H1 (cell line): ENCODE results near the gene ZNF423. TPM values are rescaled to one million over a fixed set of nuclear protein-coding genes. Genes with fewer than 3 reads are reported as not detected.

Source experiments
- CTCF ChIA-PET: fragments of 300-600 bp; sonication (Branson Sonifier 250); formaldehyde crosslinking; loops from one replicate; lab custom pipeline; 2021; ENCODE audit not compliant: partially characterized antibody; lab: Charles Lee
- POLR2A ChIA-PET: fragments of 300-600 bp; sonication (Branson Sonifier 250); formaldehyde crosslinking; loops from one replicate; lab custom pipeline; 2021; ENCODE audit warnings: inconsistent platforms; ENCODE audit not compliant: partially characterized antibody; lab: Charles Lee
- DNase-seq, 2 experiments: peaks; one replicate each; pipeline versions ENCODE4 v3.0.0 to v3.0.0-alpha.2; 2010 to 2022; ENCODE audit warnings: low spot score in 2 of 2, low read depth in 1 of 2, mixed read lengths in 1 of 2
- FAIRE-seq: peaks from 2 replicates; lab custom pipeline; 2011; peaks lifted over from hg19 to GRCh38; lab: Jason Lieb, UNC
- H2AFZ ChIP-seq: 2 replicates; pipeline ENCODE4 v1.8.1; 2012; ENCODE audit warnings: low read length, inconsistent platforms
- H2AK5ac ChIP-seq: 2 replicates; pipeline ENCODE4 v1.6.1; 2013; ENCODE audit warnings: low read depth, low read length
- H2BK120ac ChIP-seq: replicated peaks from 2 replicates; pipeline ENCODE3; 2013; ENCODE audit warnings: low read depth, low read length, inconsistent platforms
- H2BK12ac ChIP-seq: 2 replicates; pipeline ENCODE4 v1.6.1; 2013; ENCODE audit warnings: low read depth, low read length
- H2BK15ac ChIP-seq: 2 replicates; pipeline ENCODE4 v1.6.1; 2013; ENCODE audit warnings: low read length
- H2BK20ac ChIP-seq: 2 replicates; pipeline ENCODE4 v1.6.1; 2013; ENCODE audit warnings: low read length
- H2BK5ac ChIP-seq: 2 replicates; pipeline ENCODE4 v1.6.1; 2013; ENCODE audit warnings: low read depth, low read length
- H3K14ac ChIP-seq: 2 replicates; pipeline ENCODE4 v1.6.1; 2013; ENCODE audit warnings: inconsistent platforms; ENCODE audit not compliant: insufficient read length
- H3K18ac ChIP-seq: 2 replicates; pipeline ENCODE4 v1.6.1; 2013; ENCODE audit warnings: low read length; ENCODE audit errors: extremely low read depth
- H3K23ac ChIP-seq: 2 replicates; pipeline ENCODE4 v1.6.1; 2013; ENCODE audit warnings: inconsistent platforms; ENCODE audit not compliant: insufficient read length
- H3K23me2 ChIP-seq: 2 replicates; pipeline ENCODE4 v1.6.1; 2013; ENCODE audit warnings: low read depth, low read length
- H3K27ac ChIP-seq: 2 replicates; pipeline ENCODE4 v1.6.1; 2011; ENCODE audit warnings: low read depth, low read length, inconsistent platforms
- H3K27me3 ChIP-seq, 4 experiments: replicated peaks in 1 of 4; 1 replicate in 1 of 4; 2 replicates in 3 of 4; pipeline versions ENCODE4 v1.6.1 to v1.8.1; 2011 to 2013; ENCODE audit warnings: low read length in 3 of 4, mild to moderate bottlenecking in 3 of 4, inconsistent platforms in 2 of 4, mixed read lengths in 2 of 4, moderate library complexity in 1 of 4; ENCODE audit not compliant: control insufficient read depth in 3 of 4, insufficient read depth in 3 of 4; ENCODE audit errors: extremely low read depth in 1 of 4
- H3K36me3 ChIP-seq, 4 experiments: 2 replicates each; pipeline versions ENCODE4 v1.6.1 to v1.8.1; 2011 to 2013; ENCODE audit warnings: mild to moderate bottlenecking in 4 of 4, low read length in 3 of 4, moderate library complexity in 2 of 4, control low read depth in 1 of 4, inconsistent platforms in 1 of 4; ENCODE audit not compliant: insufficient read depth in 4 of 4, control insufficient read depth in 2 of 4
- H3K4ac ChIP-seq: replicated peaks from 2 replicates; pipeline ENCODE3; 2013; ENCODE audit warnings: low read length, low read depth, mixed read lengths, inconsistent platforms; ENCODE audit not compliant: insufficient read length
- H3K4me1 ChIP-seq, 4 experiments: replicated peaks in 1 of 4; 1 replicate in 1 of 4; 2 replicates in 3 of 4; pipeline versions ENCODE4 v1.6.1 to v1.8.1; 2011 to 2013; ENCODE audit warnings: low read length in 3 of 4, inconsistent platforms in 2 of 4, mixed read lengths in 1 of 4; ENCODE audit not compliant: insufficient read depth in 4 of 4, control insufficient read depth in 3 of 4
- H3K4me2 ChIP-seq, 2 experiments: 2 replicates each; pipeline versions ENCODE4 v1.6.1 to v1.8.1; 2011 to 2013; ENCODE audit warnings: low read depth in 2 of 2, low read length in 2 of 2, control low read depth in 1 of 2, inconsistent platforms in 1 of 2, mild to moderate bottlenecking in 1 of 2; ENCODE audit not compliant: insufficient read depth in 1 of 2
- H3K4me3 ChIP-seq, 4 experiments: fragments of 200-600, 300-600 bp in 1 of 4; sonication (generic), shearing (Covaris generic), sonication (Bioruptor Twin) in 1 of 4; 2 replicates each; pipeline versions ENCODE4 v1.5.1 to v1.8.1; 2011 to 2016; ENCODE audit warnings: low read length in 4 of 4, low read depth in 3 of 4, control low read depth in 2 of 4, inconsistent platforms in 2 of 4, mild to moderate bottlenecking in 2 of 4, mixed read lengths in 1 of 4, moderate library complexity in 1 of 4; ENCODE audit not compliant: insufficient read depth in 2 of 4; ENCODE audit errors: extremely low read depth in 1 of 4
- H3K56ac ChIP-seq: replicated peaks from 2 replicates; pipeline ENCODE3; 2013; ENCODE audit warnings: low read depth, mild to moderate bottlenecking, mixed read lengths, low read length, inconsistent platforms; ENCODE audit not compliant: insufficient read length
- H3K79me1 ChIP-seq: 2 replicates; pipeline ENCODE4 v1.6.1; 2013; ENCODE audit warnings: low read depth, low read length, control low read depth
- H3K79me2 ChIP-seq, 2 experiments: 2 replicates each; pipeline versions ENCODE4 v1.6.1 to v1.8.1; 2012 to 2013; ENCODE audit warnings: low read length in 2 of 2, mild to moderate bottlenecking in 2 of 2, inconsistent platforms in 1 of 2; ENCODE audit not compliant: insufficient read depth in 2 of 2, control insufficient read depth in 1 of 2
- H3K9ac ChIP-seq, 4 experiments: replicated peaks in 1 of 4; 1 replicate in 1 of 4; 2 replicates in 3 of 4; pipeline versions ENCODE4 v1.6.1 to v1.8.1; 2011 to 2013; ENCODE audit warnings: low read depth in 3 of 4, low read length in 3 of 4, control low read depth in 2 of 4, mild to moderate bottlenecking in 2 of 4, moderate library complexity in 2 of 4, inconsistent platforms in 1 of 4; ENCODE audit errors: extremely low read depth in 1 of 4
- H3K9me3 ChIP-seq, 2 experiments: 2 replicates each; pipeline versions ENCODE4 v1.6.1 to v1.8.1; 2012 to 2013; ENCODE audit warnings: mild to moderate bottlenecking in 2 of 2, moderate library complexity in 2 of 2, control low read depth in 1 of 2, inconsistent platforms in 1 of 2, low read depth in 1 of 2, low read length in 1 of 2, mixed read lengths in 1 of 2; ENCODE audit not compliant: insufficient read depth in 2 of 2
- H4K20me1 ChIP-seq, 2 experiments: replicated peaks in 1 of 2; 2 replicates each; pipeline versions ENCODE3 to v1.8.1; 2011 to 2013; ENCODE audit warnings: inconsistent platforms in 2 of 2, low read length in 2 of 2, mild to moderate bottlenecking in 1 of 2; ENCODE audit not compliant: insufficient read depth in 2 of 2, control insufficient read depth in 1 of 2
- H4K5ac ChIP-seq: 2 replicates; pipeline ENCODE4 v1.6.1; 2013; ENCODE audit warnings: low read length, low read depth, mixed read lengths, inconsistent platforms; ENCODE audit not compliant: insufficient read length
- H4K8ac ChIP-seq: 2 replicates; pipeline ENCODE4 v1.8.0; 2013; ENCODE audit warnings: mild to moderate bottlenecking, moderate library complexity, low read length, inconsistent platforms; ENCODE audit not compliant: insufficient read depth; ENCODE audit errors: extremely low read depth
- H4K91ac ChIP-seq: replicated peaks from 2 replicates; pipeline ENCODE3; 2013; ENCODE audit warnings: low read length, mixed read lengths, inconsistent platforms; ENCODE audit not compliant: insufficient read length
- BRCA1 ChIP-seq: IDR thresholded peaks from 2 replicates; pipeline ENCODE4 v1.6.1; 2012; ENCODE audit warnings: low read depth, low read length, improper control_type of control experiment
- CEBPB ChIP-seq: IDR thresholded peaks from 2 replicates; pipeline ENCODE4 v1.6.1; 2012; ENCODE audit warnings: low read depth, low read length
- EGR1 ChIP-seq: IDR thresholded peaks from 2 replicates; pipeline ENCODE4 v1.6.1; 2011; ENCODE audit warnings: low read depth, low read length, borderline replicate concordance
- GABPA ChIP-seq: IDR thresholded peaks from 2 replicates; pipeline ENCODE4 v1.6.1; 2011; ENCODE audit warnings: mild to moderate bottlenecking, low read length, moderate library complexity, borderline replicate concordance; ENCODE audit not compliant: insufficient read depth
- HDAC6 ChIP-seq: IDR thresholded peaks from one replicate; pipeline ENCODE4 v1.7.1; 2012; ENCODE audit warnings: low read depth, mild to moderate bottlenecking, inconsistent platforms, low read length, moderate library complexity
- JUN ChIP-seq: IDR thresholded peaks from 2 replicates; pipeline ENCODE4 v1.6.1; 2011; ENCODE audit warnings: low read depth, mild to moderate bottlenecking, improper control_type of control experiment, low read length
- RAD21 ChIP-seq, 2 experiments: IDR thresholded peaks in 1 of 2; conservative IDR thresholded peaks in 1 of 2; 2 replicates each; pipeline ENCODE4 v1.6.1; 2011; ENCODE audit warnings: low read depth in 2 of 2, low read length in 2 of 2, improper control_type of control experiment in 1 of 2, inconsistent platforms in 1 of 2, mild to moderate bottlenecking in 1 of 2, moderate library complexity in 1 of 2
- SP1 ChIP-seq: IDR thresholded peaks from 2 replicates; pipeline ENCODE4 v1.6.1; 2011; ENCODE audit warnings: low read depth, low read length
- SUZ12 ChIP-seq: fragments of 200-600 bp; sonication (generic); IDR thresholded peaks from 2 replicates; pipeline ENCODE4 v1.6.1; 2012; ENCODE audit warnings: mild to moderate bottlenecking, inconsistent platforms, low read length, moderate library complexity, mixed read lengths
- TBP ChIP-seq: IDR thresholded peaks from 2 replicates; pipeline ENCODE4 v1.6.1; 2011; ENCODE audit warnings: low read depth, low read length, improper control_type of control experiment
- whole genome bisulfite sequencing, 2 experiments: shearing (Covaris generic) in 1 of 2; methylation state at CpG; one replicate each; pipeline versions ENCODE4 v1.1.6 to v1.1.7; 2013 to 2015; ENCODE audit warnings: low lambda C conversion rate in 2 of 2, mixed read lengths in 2 of 2, inconsistent platforms in 1 of 2, low coverage in 1 of 2, missing lambda C conversion rate in 1 of 2; ENCODE audit not compliant: insufficient replicate concordance in 2 of 2, insufficient coverage in 1 of 2, insufficient read length in 1 of 2; ENCODE audit errors: extremely low coverage in 1 of 2, missing lambda C conversion rate in 1 of 2; 5-methylcytosine and 5-hydroxymethylcytosine counted together
- polyA plus RNA-seq, 7 experiments: library from polyadenylated mRNA; depleted of rRNA in 3 of 7; stranded (reverse) in 5 of 7; unstranded in 2 of 7; fragments of >200 nt in 5 of 7; fragments of 200-250 nt in 2 of 7; gene quantifications; 1 replicate in 5 of 7; 2 replicates in 1 of 7; 4 replicates in 1 of 7; pipeline versions ENCODE4 v1.2.1 to v1.2.3, GENCODE V29; 2011 to 2013; ENCODE audit warnings: missing spikeins in 2 of 7, mixed read lengths in 2 of 7
- total RNA-seq: library from RNA; stranded (reverse); fragmentation: NEBNext Ultra II Directional; extraction: Animal tissue kit (Norgen Biotek cat#: 25700); gene quantifications from 2 replicates; pipeline ENCODE4 v1.2.1, GENCODE V29; 2021
- TF ChIP-seq, protein P1 (sequence below): IDR thresholded peaks from 2 replicates; pipeline ENCODE4 v1.6.1; 2012; ENCODE audit warnings: inconsistent platforms
- TF ChIP-seq, protein P2 (sequence below): IDR thresholded peaks from 2 replicates; pipeline ENCODE4 v1.6.1; 2012; ENCODE audit warnings: inconsistent platforms

The ZNF423 gene
- total and polyA plus RNA-seq, 2 of the 8 experiments (the other 6 are each of a cell fraction or from before 2014, with no cell fraction given) = 38.2 to 52.3 TPM

DNA sequence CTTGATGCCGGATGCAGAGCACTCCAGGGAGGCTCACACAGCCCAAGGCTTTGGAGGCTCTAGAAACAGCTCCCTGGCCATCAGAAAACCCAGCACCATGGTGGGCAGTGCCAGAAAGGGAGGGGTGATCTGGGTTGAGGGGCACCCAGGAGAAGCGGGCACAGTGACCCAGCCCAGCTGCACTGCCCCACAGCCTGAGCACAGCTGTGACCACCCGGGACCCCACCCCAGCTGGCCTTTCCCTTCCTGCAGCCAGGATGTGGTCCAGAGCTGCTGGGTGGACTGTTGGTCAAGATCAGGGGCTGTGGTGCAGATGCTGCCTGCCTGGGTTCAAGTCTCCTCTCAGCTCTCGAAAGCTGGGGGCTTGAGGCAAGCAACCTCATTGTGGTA lies 223.1 kb downstream of the ZNF423 start:
- 93% methylated on average over 4 of the region's 4 CpGs; no CpG with 5 or more reads in 1 of the 2 experiments for WGBS, 2 experiments
- no peak overlapping the region for H3K4me3 ChIP-seq
- H4K5ac ChIP-seq = no peak overlapping the region
- POLR2A ChIA-PET = interaction anchor here (1.5 kb wide), 1 partner anchor 10 kb away, joined by 3 read pairs; no protein-coding TSS in a partner anchor
- H3K4ac ChIP-seq = no peak overlapping the region
- H3K23ac ChIP-seq = no peak overlapping the region
- H3K23me2 ChIP-seq = peaks cover 6% of the 10 kb centered on the region; the same call in 1 of the 2 replicates
- no peak for FAIRE-seq
- no peak overlapping the region for H2BK12ac ChIP-seq
- H4K20me1 ChIP-seq = peaks cover 0 to 15% of the 10 kb centered on the region in 2 experiments
- no peak overlapping the region for H2AK5ac ChIP-seq
- H2BK5ac ChIP-seq = no peak overlapping the region
- H3K9me3 ChIP-seq = peaks cover 4 to 9% of the 10 kb centered on the region in 2 experiments; a peak in 2 of 4 replicates
- H3K56ac ChIP-seq = no peak overlapping the region
- H3K27ac ChIP-seq = no peak overlapping the region
- H2AFZ ChIP-seq = no peak overlapping the region
- TF ChIP-seq HDAC6 = no peak
- TF ChIP-seq SP1 = no peak
- no peak for TF ChIP-seq GABPA
- no peak for TF ChIP-seq EGR1
- no peak for TF ChIP-seq TBP
- TF ChIP-seq, protein P1, sequence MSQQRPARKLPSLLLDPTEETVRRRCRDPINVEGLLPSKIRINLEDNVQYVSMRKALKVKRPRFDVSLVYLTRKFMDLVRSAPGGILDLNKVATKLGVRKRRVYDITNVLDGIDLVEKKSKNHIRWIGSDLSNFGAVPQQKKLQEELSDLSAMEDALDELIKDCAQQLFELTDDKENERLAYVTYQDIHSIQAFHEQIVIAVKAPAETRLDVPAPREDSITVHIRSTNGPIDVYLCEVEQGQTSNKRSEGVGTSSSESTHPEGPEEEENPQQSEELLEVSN = no peak
- TF ChIP-seq CEBPB = no peak
- TF ChIP-seq RAD21 (IDR thresholded peaks at IDR 0.05 in 1 of 2, conservative IDR thresholded peaks at IDR 0.05 in 1 of 2; ENCODE audit: low read depth in 2 of 2, low read length in 2 of 2) = no peak
- TF ChIP-seq, protein P2, sequence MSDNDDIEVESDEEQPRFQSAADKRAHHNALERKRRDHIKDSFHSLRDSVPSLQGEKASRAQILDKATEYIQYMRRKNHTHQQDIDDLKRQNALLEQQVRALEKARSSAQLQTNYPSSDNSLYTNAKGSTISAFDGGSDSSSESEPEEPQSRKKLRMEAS = no peak
- no peak for TF ChIP-seq JUN
- TF ChIP-seq SUZ12 = no peak
- TF ChIP-seq BRCA1 = no peak
- TF ChIP-seq, all 59 proteins: peak for 0
- no peak overlapping the region for H2BK120ac ChIP-seq
- no peak overlapping the region for H2BK15ac ChIP-seq
- H4K91ac ChIP-seq = no peak overlapping the region
- no peaks in the 10 kb centered on the region for H3K27me3 ChIP-seq
- H3K4me1 ChIP-seq = no peaks in the 10 kb centered on the region; a peak in 1 of 7 replicates
- no peak overlapping the region; a peak in 1 of 7 replicates for H3K9ac ChIP-seq
- H4K8ac ChIP-seq = no peak overlapping the region
- H3K14ac ChIP-seq = no peak overlapping the region
- H3K36me3 ChIP-seq = peaks cover 11 to 25% (median 20%) of the 10 kb centered on the region in 4 experiments
- CTCF ChIA-PET = interaction anchor here (0.6 to 2.1 kb wide), 7 partner anchors 10 to 225 kb away, joined by 3 to 4 read pairs (median 4); no protein-coding TSS in a partner anchor
- no peak overlapping the region for H2BK20ac ChIP-seq
- no peak overlapping the region for H3K4me2 ChIP-seq
- peaks cover 2% of the 10 kb centered on the region for H3K79me1 ChIP-seq
- DNase-seq = peak in 1 of 2 experiments; percentile 41
- peaks cover 0 to 3% of the 10 kb centered on the region in 2 experiments; a peak in 1 of 4 replicates for H3K79me2 ChIP-seq
- no peak overlapping the region for H3K18ac ChIP-seq
